Measurements from ENCODE around the gene RAD51C. TPM values are rescaled to one million over a fixed set of nuclear protein-coding genes. Genes with fewer than 3 reads are reported as not detected.
"Not testable (repeated sequence)": the region's sequence is repeated elsewhere in the genome, so short reads cannot be mapped to it uniquely, and the experiment has no call there.

Gene RAD51C
- 72.4 TPM for polyA plus RNA-seq (2012; ENCODE audit: low read depth, missing spikeins)

GRCh38 chr17:58692239-58693055 lies at the start of gene RAD51C:
RAD51C (plus strand) TSS chr17:58692602; CDS start chr17:58692644, 42 bp downstream.
- TF ChIP-seq POU2F2 (IDR thresholded peaks at IDR 0.05; ENCODE audit: low read depth, low read length) (peak; percentile 59; the same call in 1 of the 2 replicates), PAX5 (IDR thresholded peaks at IDR 0.05; ENCODE audit: insufficient read depth, low read length, severe bottlenecking) (no peak), POLR2AphosphoS5 (IDR thresholded peaks at IDR 0.05; ENCODE audit: low read depth, low read length) (peak; percentile 89), TAF1 (IDR thresholded peaks at IDR 0.05; ENCODE audit: low read depth, low read length) (peak; percentile 55; the same call in 1 of the 2 replicates), SPI1 (IDR thresholded peaks at IDR 0.05; ENCODE audit: low read depth, low read length) (peak; percentile 67), POLR2A (IDR thresholded peaks at IDR 0.05; ENCODE audit: low read depth, low read length) (peak; percentile 89)
- FAIRE-seq (peak; percentile 95), DNase-seq (ENCODE audit: insufficient read length, low spot score) (peak; percentile 80)

GRCh38 chr17:58643147-58643546 lies 49.3 kb upstream of the RAD51C start:
- no peak for DNase-seq (ENCODE audit: insufficient read length, low spot score)
- no peak for FAIRE-seq
- TF ChIP-seq POLR2A (IDR thresholded peaks at IDR 0.05; ENCODE audit: low read depth, low read length) (no peak), PAX5 (IDR thresholded peaks at IDR 0.05; ENCODE audit: insufficient read depth, low read length, severe bottlenecking) (no peak), POU2F2 (IDR thresholded peaks at IDR 0.05; ENCODE audit: low read depth, low read length) (no peak), POLR2AphosphoS5 (IDR thresholded peaks at IDR 0.05; ENCODE audit: low read depth, low read length) (no peak), TAF1 (IDR thresholded peaks at IDR 0.05; ENCODE audit: low read depth, low read length) (no peak), SPI1 (IDR thresholded peaks at IDR 0.05; ENCODE audit: low read depth, low read length) (no peak)

- TF ChIP-seq POU2F2 (IDR thresholded peaks at IDR 0.05; ENCODE audit: low read depth, low read length) (no peak), POLR2A (IDR thresholded peaks at IDR 0.05; ENCODE audit: low read depth, low read length) (no peak), TAF1 (IDR thresholded peaks at IDR 0.05; ENCODE audit: low read depth, low read length) (no peak), POLR2AphosphoS5 (IDR thresholded peaks at IDR 0.05; ENCODE audit: low read depth, low read length) (no peak)
- DNase-seq (ENCODE audit: insufficient read length, low spot score) (no peak), FAIRE-seq (no peak)
These were observed 44.2 kb upstream of the RAD51C start for GRCh38 chr17:58648236-58648635.

- not testable (repeated sequence) for FAIRE-seq; DNase-seq (ENCODE audit: insufficient read length, low spot score)
These were observed 34.2 kb upstream of the RAD51C start for GRCh38 chr17:58657962-58658803.

GRCh38 chr17:58658804-58659713 lies 33.3 kb upstream of the RAD51C start:
- TF ChIP-seq TAF1 (IDR thresholded peaks at IDR 0.05; ENCODE audit: low read depth, low read length) (peak; percentile 91), SPI1 (IDR thresholded peaks at IDR 0.05; ENCODE audit: low read depth, low read length) (no peak; the same call in 1 of the 2 replicates), POLR2A (IDR thresholded peaks at IDR 0.05; ENCODE audit: low read depth, low read length) (peak; percentile 100), POU2F2 (IDR thresholded peaks at IDR 0.05; ENCODE audit: low read depth, low read length) (peak; percentile 99), POLR2AphosphoS5 (IDR thresholded peaks at IDR 0.05; ENCODE audit: low read depth, low read length) (peak; percentile 100), PAX5 (IDR thresholded peaks at IDR 0.05; ENCODE audit: insufficient read depth, low read length, severe bottlenecking) (peak; percentile 81)
- DNase-seq (ENCODE audit: insufficient read length, low spot score) (peak; percentile 62), FAIRE-seq (peak; percentile 85)

GRCh38 chr17:58659714-58660084 lies 32.7 kb upstream of the RAD51C start:
- DNase-seq (ENCODE audit: insufficient read length, low spot score); FAIRE-seq: not testable (repeated sequence)

- DNase-seq (ENCODE audit: insufficient read length, low spot score), result no peak
- FAIRE-seq, result no peak
- no peak for TF ChIP-seq POLR2AphosphoS5 (IDR thresholded peaks at IDR 0.05; ENCODE audit: low read depth, low read length)
- TF ChIP-seq POU2F2 (IDR thresholded peaks at IDR 0.05; ENCODE audit: low read depth, low read length), result no peak
- TF ChIP-seq SPI1 (IDR thresholded peaks at IDR 0.05; ENCODE audit: low read depth, low read length), result no peak
- TF ChIP-seq PAX5 (IDR thresholded peaks at IDR 0.05; ENCODE audit: insufficient read depth, low read length, severe bottlenecking), result no peak
- no peak for TF ChIP-seq POLR2A (IDR thresholded peaks at IDR 0.05; ENCODE audit: low read depth, low read length)
- no peak for TF ChIP-seq TAF1 (IDR thresholded peaks at IDR 0.05; ENCODE audit: low read depth, low read length)
These were observed 31.8 kb upstream of the RAD51C start for GRCh38 chr17:58660621-58661020.

GRCh38 chr17:58661499-58661898 lies 30.9 kb upstream of the RAD51C start:
- no peak for FAIRE-seq
- DNase-seq (ENCODE audit: insufficient read length, low spot score), result no peak
- no peak for TF ChIP-seq POLR2A (IDR thresholded peaks at IDR 0.05; ENCODE audit: low read depth, low read length)
- no peak for TF ChIP-seq PAX5 (IDR thresholded peaks at IDR 0.05; ENCODE audit: insufficient read depth, low read length, severe bottlenecking)
- no peak for TF ChIP-seq TAF1 (IDR thresholded peaks at IDR 0.05; ENCODE audit: low read depth, low read length)
- no peak for TF ChIP-seq SPI1 (IDR thresholded peaks at IDR 0.05; ENCODE audit: low read depth, low read length)
- no peak for TF ChIP-seq POLR2AphosphoS5 (IDR thresholded peaks at IDR 0.05; ENCODE audit: low read depth, low read length)

GRCh38 chr17:58664302-58664701 lies 28.1 kb upstream of the RAD51C start:
- no peak for FAIRE-seq
- TF ChIP-seq PAX5 (IDR thresholded peaks at IDR 0.05; ENCODE audit: insufficient read depth, low read length, severe bottlenecking) (no peak), POLR2AphosphoS5 (IDR thresholded peaks at IDR 0.05; ENCODE audit: low read depth, low read length) (no peak), POLR2A (IDR thresholded peaks at IDR 0.05; ENCODE audit: low read depth, low read length) (no peak), SPI1 (IDR thresholded peaks at IDR 0.05; ENCODE audit: low read depth, low read length) (no peak)
- DNase-seq (ENCODE audit: insufficient read length, low spot score), result no peak
